ENCODE results near the gene TMEM212. TPM values are rescaled to one million over a fixed set of nuclear protein-coding genes. Genes with fewer than 3 reads are reported as not detected.

Gene TMEM212
- total and polyA plus RNA-seq, 2 experiments from 2014 or later = not detected

DNA sequence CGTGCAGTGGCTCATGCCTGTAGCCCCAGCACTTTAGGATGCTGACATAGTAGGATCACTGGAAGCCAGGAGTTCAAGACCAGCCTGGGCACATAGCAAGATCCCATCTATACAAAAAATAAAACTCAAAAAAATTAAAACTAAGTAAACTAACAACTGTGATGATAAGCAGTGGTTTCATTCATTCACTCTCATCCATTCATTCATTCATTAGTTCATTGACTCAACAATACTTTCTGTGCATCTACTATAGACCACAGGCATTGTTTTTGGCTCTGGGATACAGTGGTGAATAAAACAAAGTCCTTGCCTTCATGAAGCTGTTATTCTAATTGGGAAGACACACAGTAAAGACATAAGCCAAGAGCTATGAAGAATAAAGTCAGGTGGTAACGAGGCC lies 7.5 kb upstream of the TMEM212 start:
- Histone ChIP-seq H3K27me3 (no peaks in the 10 kb centered on the region), H3K36me3 (no peaks in the 10 kb centered on the region)

DNA sequence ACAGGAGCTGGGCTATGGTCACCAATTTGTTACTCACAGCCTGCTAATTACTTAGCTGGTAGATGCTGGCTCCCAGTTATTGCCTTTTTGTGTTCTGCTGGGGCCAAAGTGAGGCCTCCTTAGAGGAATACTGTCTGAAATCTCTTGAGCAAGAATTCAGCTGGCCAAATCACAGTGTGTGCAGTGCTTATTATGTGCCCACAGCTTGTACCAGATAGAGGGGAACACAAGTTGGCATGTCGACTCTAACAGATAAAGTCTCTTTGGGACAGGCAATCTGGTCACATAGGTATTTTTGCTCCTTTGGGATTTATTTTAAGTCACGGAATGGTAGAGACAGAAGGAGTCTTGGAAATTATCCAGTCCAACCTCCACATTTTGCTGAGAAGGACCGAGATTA lies 6.3 kb upstream of the TMEM212 start:
- Histone ChIP-seq H3K27me3 (no peaks in the 10 kb centered on the region), H3K36me3 (no peaks in the 10 kb centered on the region), H3K9me3 (ENCODE audit: low read depth) (no peaks in the 10 kb centered on the region), H3K27ac (no peak overlapping the region), H3K4me3 (no peak overlapping the region), H3K4me1 (ENCODE audit: low read depth) (peaks cover 52% of the 10 kb centered on the region)
- TF ChIP-seq, protein P1, sequence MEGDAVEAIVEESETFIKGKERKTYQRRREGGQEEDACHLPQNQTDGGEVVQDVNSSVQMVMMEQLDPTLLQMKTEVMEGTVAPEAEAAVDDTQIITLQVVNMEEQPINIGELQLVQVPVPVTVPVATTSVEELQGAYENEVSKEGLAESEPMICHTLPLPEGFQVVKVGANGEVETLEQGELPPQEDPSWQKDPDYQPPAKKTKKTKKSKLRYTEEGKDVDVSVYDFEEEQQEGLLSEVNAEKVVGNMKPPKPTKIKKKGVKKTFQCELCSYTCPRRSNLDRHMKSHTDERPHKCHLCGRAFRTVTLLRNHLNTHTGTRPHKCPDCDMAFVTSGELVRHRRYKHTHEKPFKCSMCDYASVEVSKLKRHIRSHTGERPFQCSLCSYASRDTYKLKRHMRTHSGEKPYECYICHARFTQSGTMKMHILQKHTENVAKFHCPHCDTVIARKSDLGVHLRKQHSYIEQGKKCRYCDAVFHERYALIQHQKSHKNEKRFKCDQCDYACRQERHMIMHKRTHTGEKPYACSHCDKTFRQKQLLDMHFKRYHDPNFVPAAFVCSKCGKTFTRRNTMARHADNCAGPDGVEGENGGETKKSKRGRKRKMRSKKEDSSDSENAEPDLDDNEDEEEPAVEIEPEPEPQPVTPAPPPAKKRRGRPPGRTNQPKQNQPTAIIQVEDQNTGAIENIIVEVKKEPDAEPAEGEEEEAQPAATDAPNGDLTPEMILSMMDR (IDR thresholded peaks at IDR 0.05; ENCODE audit: low read depth, low read length) = no peak
- no peak for DNase-seq (ENCODE audit: low read depth in 1 of 2, low spot score in 1 of 2)

More for the DNA sequence above, 7.5 kb upstream of the TMEM212 start:
- TF ChIP-seq, protein P1 (IDR thresholded peaks at IDR 0.05; ENCODE audit: low read depth, low read length) = no peak
- Histone ChIP-seq H3K4me1 (ENCODE audit: low read depth) (peaks cover 39% of the 10 kb centered on the region), H3K9me3 (ENCODE audit: low read depth) (no peaks in the 10 kb centered on the region), H3K4me3 (no peak overlapping the region), H3K27ac (peak overlapping the region; percentile 66)
- DNase-seq (ENCODE audit: low read depth in 1 of 2, low spot score in 1 of 2) = no peak

DNA sequence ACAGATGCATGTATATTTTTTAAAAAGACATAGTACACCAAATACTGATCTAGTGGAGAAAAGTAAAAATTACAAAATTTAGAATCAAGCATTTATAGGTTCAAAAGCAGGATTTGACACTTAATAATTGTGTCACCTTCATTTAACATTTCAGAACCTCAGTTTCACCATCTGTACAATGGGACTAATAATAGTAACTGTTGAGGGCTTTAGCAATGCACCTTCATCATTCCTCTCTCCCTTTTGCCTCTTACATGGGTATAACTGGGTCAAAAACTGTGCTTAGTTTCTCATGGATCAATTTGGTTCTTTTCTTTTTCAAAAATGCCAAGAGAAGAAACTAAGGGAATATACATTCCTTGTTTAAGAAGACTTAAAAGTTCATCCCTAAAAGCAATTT lies 5.5 kb upstream of the TMEM212 start:
- H3K4me1 ChIP-seq (ENCODE audit: low read depth) = peaks cover 56% of the 10 kb centered on the region
- no peak overlapping the region for H3K4me3 ChIP-seq
- H3K27me3 ChIP-seq = no peaks in the 10 kb centered on the region
- no peak for DNase-seq (ENCODE audit: low read depth in 1 of 2, low spot score in 1 of 2)
- H3K27ac ChIP-seq = peak overlapping the region; percentile 26
- TF ChIP-seq, protein P1 (IDR thresholded peaks at IDR 0.05; ENCODE audit: low read depth, low read length) = no peak
- H3K9me3 ChIP-seq (ENCODE audit: low read depth) = no peaks in the 10 kb centered on the region
- H3K36me3 ChIP-seq = no peaks in the 10 kb centered on the region

DNA sequence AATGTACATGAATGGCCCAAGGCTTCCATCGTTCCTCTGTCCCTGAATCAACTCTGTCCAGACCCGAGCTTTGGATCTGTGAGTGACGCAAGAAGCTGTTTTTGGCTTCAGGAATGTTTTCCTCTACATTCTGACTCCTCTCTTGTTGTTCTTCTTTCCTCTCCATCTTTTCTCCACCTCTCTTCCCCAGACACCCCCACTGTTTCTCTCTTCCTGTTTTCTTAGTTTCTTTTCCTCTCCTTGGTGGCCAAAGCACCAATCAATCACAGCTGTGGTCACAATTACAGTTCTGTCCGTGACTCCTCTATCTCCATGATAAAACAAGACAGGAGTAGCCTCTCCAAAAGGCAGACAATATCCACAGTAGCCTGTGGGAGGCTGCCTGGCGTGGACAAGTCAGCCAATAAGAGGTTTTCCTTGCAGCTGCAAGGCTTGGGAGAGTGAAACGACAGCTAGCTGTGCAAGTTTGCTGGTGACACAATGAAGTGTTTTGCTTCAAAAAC lies 4.9 kb upstream of the TMEM212 start:
- Histone ChIP-seq H3K4me3 (no peak overlapping the region), H3K27ac (peak overlapping the region; percentile 26), H3K9me3 (ENCODE audit: low read depth) (no peaks in the 10 kb centered on the region), H3K27me3 (no peaks in the 10 kb centered on the region), H3K36me3 (no peaks in the 10 kb centered on the region), H3K4me1 (ENCODE audit: low read depth) (peaks cover 60% of the 10 kb centered on the region)
- DNase-seq (ENCODE audit: low read depth in 1 of 2, low spot score in 1 of 2) = peak; percentile 30 to 94
- TF ChIP-seq, protein P1 (IDR thresholded peaks at IDR 0.05; ENCODE audit: low read depth, low read length) = no peak

DNA sequence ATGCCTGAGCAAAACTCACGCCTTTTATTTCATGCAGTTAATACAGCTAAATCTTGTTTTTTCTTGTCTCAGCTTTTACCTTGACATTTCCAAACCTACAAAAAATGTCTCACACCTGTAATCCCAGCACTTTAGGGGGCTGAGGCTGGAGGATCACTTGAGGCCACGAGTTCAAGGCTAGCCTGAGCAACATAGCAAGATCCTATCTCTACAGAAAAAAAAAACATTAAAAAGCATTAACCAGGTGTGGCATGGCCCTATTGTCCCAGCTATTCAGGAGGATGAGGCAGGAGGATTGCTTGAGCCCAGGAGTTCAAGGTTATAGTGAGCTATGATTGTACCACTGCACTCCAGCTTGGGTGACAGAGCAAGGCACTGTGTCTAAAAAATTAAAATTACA lies 3.9 kb upstream of the TMEM212 start:
- Histone ChIP-seq H3K27me3 (no peaks in the 10 kb centered on the region), H3K36me3 (no peaks in the 10 kb centered on the region), H3K9me3 (ENCODE audit: low read depth) (no peaks in the 10 kb centered on the region), H3K27ac (peak overlapping the region; percentile 26), H3K4me1 (ENCODE audit: low read depth) (peaks cover 50% of the 10 kb centered on the region), H3K4me3 (no peak overlapping the region)
- TF ChIP-seq, protein P1 (IDR thresholded peaks at IDR 0.05; ENCODE audit: low read depth, low read length) = no peak
- no peak for DNase-seq (ENCODE audit: low read depth in 1 of 2, low spot score in 1 of 2)

DNA sequence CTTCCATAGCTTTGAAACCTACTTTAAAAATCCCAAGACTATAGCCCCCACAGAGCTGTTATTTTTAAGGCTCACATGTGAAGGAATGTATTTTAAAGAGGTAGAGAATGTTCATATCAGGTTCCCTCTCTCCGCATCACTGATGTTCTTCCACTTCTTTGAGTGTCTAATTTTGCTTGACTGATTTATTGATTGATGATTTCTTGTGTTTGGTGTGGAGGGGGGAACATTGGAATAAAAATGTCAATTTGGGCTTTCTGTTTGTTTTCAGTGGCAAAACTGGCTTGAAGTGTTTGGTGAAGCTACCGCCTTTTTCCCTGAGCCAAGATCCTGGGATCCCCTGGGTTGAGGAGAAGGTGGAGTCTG lies 2.7 kb upstream of the TMEM212 start:
- Histone ChIP-seq H3K36me3 (no peaks in the 10 kb centered on the region), H3K4me1 (ENCODE audit: low read depth) (peaks cover 39% of the 10 kb centered on the region), H3K27ac (peak overlapping the region; percentile 65), H3K9me3 (ENCODE audit: low read depth) (no peaks in the 10 kb centered on the region), H3K4me3 (no peak overlapping the region), H3K27me3 (no peaks in the 10 kb centered on the region)
- DNase-seq (ENCODE audit: low read depth in 1 of 2, low spot score in 1 of 2) = no peak
- TF ChIP-seq, protein P1 (IDR thresholded peaks at IDR 0.05; ENCODE audit: low read depth, low read length) = no peak

Data from cardiac muscle cell (in vitro differentiated cells and primary cell).